Measurements from ENCODE around the gene KLHL29. TPM values are rescaled to one million over a fixed set of nuclear protein-coding genes. Genes with fewer than 3 reads are reported as not detected.

KLHL29 gene
- 2.6 and 5.0 TPM in 2 replicates for total RNA-seq

GRCh38 chr2:23384551-23385343 is at the start of gene KLHL29:
KLHL29 (plus strand) TSS chr2:23385179; CDS start chr2:23562197, 177,018 bp downstream.

